IPS-NIHi7 (cell line): ENCODE data around the gene NLRP8.
"Not testable (repeated sequence)": the region's sequence is repeated elsewhere in the genome, so short reads cannot be mapped to it uniquely, and the experiment has no call there.

ENCODE experiments used
- DNase-seq: peaks from one replicate; pipeline ENCODE4 v3.0.0; 2012; ENCODE audit warnings: mixed read lengths; ENCODE audit errors: extremely low spot score

NLRP8 gene

GRCh38 chr19:55947532-55947931 lies at the start of gene NLRP8:
Gene NLRP8 (plus strand): TSS chr19:55947832.
- no peak for DNase-seq

- DNase-seq: no peak
Observed at GRCh38 chr19:55898911-55899310, 48.7 kb upstream of the NLRP8 start.

- no peak for DNase-seq
Observed at GRCh38 chr19:55901369-55902079, 46.1 kb upstream of the NLRP8 start.

GRCh38 chr19:55902080-55902751 lies 45.4 kb upstream of the NLRP8 start:
- DNase-seq: no peak

- no peak for DNase-seq
Observed at GRCh38 chr19:55907286-55907685, 40.3 kb upstream of the NLRP8 start.

GRCh38 chr19:55907746-55908145 lies 39.9 kb upstream of the NLRP8 start:
- DNase-seq: no peak

- no peak for DNase-seq
Observed at GRCh38 chr19:55909801-55910200, 37.8 kb upstream of the NLRP8 start.

- no peak for DNase-seq
Observed at GRCh38 chr19:55912916-55913315, 34.7 kb upstream of the NLRP8 start.

- DNase-seq: no peak
Observed at GRCh38 chr19:55913643-55914268, 33.9 kb upstream of the NLRP8 start.

- DNase-seq: no peak
Observed at GRCh38 chr19:55923556-55923955, 24.1 kb upstream of the NLRP8 start.

- DNase-seq: no peak
Observed at GRCh38 chr19:55927991-55928390, 19.6 kb upstream of the NLRP8 start.

GRCh38 chr19:55929258-55929657 lies 18.4 kb upstream of the NLRP8 start:
- not testable (repeated sequence) for DNase-seq

- no peak for DNase-seq
Observed at GRCh38 chr19:55930996-55931515, 16.6 kb upstream of the NLRP8 start.

- DNase-seq: no peak
Observed at GRCh38 chr19:55931936-55932386, 15.7 kb upstream of the NLRP8 start, which contains the start of gene NLRP13. Gene NLRP13 (minus strand): TSS chr19:55932336. CDS start chr19:55932311, 25 bp downstream.

- no peak for DNase-seq
Observed at GRCh38 chr19:55935206-55935605, 12.4 kb upstream of the NLRP8 start.

GRCh38 chr19:55939206-55939605 lies 8.4 kb upstream of the NLRP8 start:
- DNase-seq: no peak

GRCh38 chr19:55940306-55940705 lies 7.3 kb upstream of the NLRP8 start:
- no peak for DNase-seq

GRCh38 chr19:55950566-55950965 lies 2.9 kb downstream of the NLRP8 start:
- not testable (repeated sequence) for DNase-seq

- no peak for DNase-seq
Observed at GRCh38 chr19:55956431-55956830, 8.8 kb downstream of the NLRP8 start.

- no peak for DNase-seq
Observed at GRCh38 chr19:55958356-55958755, 10.7 kb downstream of the NLRP8 start.

GRCh38 chr19:55959996-55960675 lies 12.5 kb downstream of the NLRP8 start:
- DNase-seq: no peak

- DNase-seq: no peak
Observed at GRCh38 chr19:55962186-55962585, 14.6 kb downstream of the NLRP8 start.
